Naive B cell (primary cell): Measurements from ENCODE around the gene PLXNA4. TPM values are rescaled to one million over a fixed set of nuclear protein-coding genes. Genes with fewer than 3 reads are reported as not detected.

Experiments
- ATAC-seq, 2 donors: fragments of 150-1000 bp; cut with Tn5 transposase; 2 replicates each; pipeline ENCODE4 v1.10.0; 2021; ENCODE audit warnings: low read depth in 2 of 2, mild to moderate bottlenecking in 2 of 2, moderate library complexity in 2 of 2
- DNase-seq: peaks from one replicate; pipeline ENCODE4 v3.0.0; 2022
- H3K27ac Mint-ChIP-seq, 6 donors: one replicate each; pipeline ENCODE4 v1.8.0; 2020 to 2022; ENCODE audit warnings: mild to moderate bottlenecking in 6 of 6, mixed read lengths in 6 of 6, moderate library complexity in 5 of 6, inconsistent platforms in 2 of 6
- H3K27me3 Mint-ChIP-seq, 3 donors: one replicate each; pipeline ENCODE4 v1.8.0; 2021 to 2022; ENCODE audit warnings: mixed read lengths in 3 of 3, mild to moderate bottlenecking in 1 of 3
- H3K36me3 Mint-ChIP-seq, 2 donors: one replicate each; pipeline ENCODE4 v1.8.0; 2020 to 2022; ENCODE audit warnings: mixed read lengths in 2 of 2, inconsistent platforms in 1 of 2, mild to moderate bottlenecking in 1 of 2
- H3K4me1 Mint-ChIP-seq, 3 donors: one replicate each; pipeline ENCODE4 v1.8.0; 2020 to 2022; ENCODE audit warnings: mixed read lengths in 3 of 3, inconsistent platforms in 1 of 3, mild to moderate bottlenecking in 1 of 3, moderate library complexity in 1 of 3
- H3K4me3 Mint-ChIP-seq, 8 donors: one replicate each; pipeline ENCODE4 v1.8.0; 2020 to 2022; ENCODE audit warnings: mild to moderate bottlenecking in 8 of 8, mixed read lengths in 8 of 8, moderate library complexity in 8 of 8, inconsistent platforms in 2 of 8
- H3K9me3 Mint-ChIP-seq, 7 donors: one replicate each; pipeline ENCODE4 v1.8.0; 2020 to 2022; ENCODE audit warnings: mixed read lengths in 7 of 7, mild to moderate bottlenecking in 5 of 7, inconsistent platforms in 2 of 7, moderate library complexity in 1 of 7
- polyA plus RNA-seq, 6 donors: library from polyadenylated mRNA; unstranded; fragments of 300-500 nt; fragmentation: Illumina TruSeq; gene quantifications; one replicate each; pipeline ENCODE4 v1.2.3, GENCODE V29; 2021; ENCODE audit warnings: low read depth in 6 of 6

PLXNA4 gene
- polyA plus RNA-seq, 6 donors from 2014 or later = not detected

GRCh38 chr7:132580277-132580676 is 4.0 kb upstream of the PLXNA4 start:
- Mint-ChIP-seq H3K36me3 (no peaks in the 10 kb centered on the region), H3K4me3 (no peak overlapping the region), H3K9me3 (peaks cover 0 to 1% (median 0%) of the 10 kb centered on the region in 7 donors), H3K4me1 (peaks cover 0 to 9% (median 8%) of the 10 kb centered on the region in 3 donors), H3K27me3 (peaks cover 41 to 67% (median 56%) of the 10 kb centered on the region in 3 donors), H3K27ac (no peak overlapping the region)
- ATAC-seq (no peak), DNase-seq (no peak)

- Mint-ChIP-seq H3K27me3 (peaks cover 44 to 69% (median 59%) of the 10 kb centered on the region in 3 donors), H3K4me3 (peak overlapping the region in 1 of 8 donors; percentile 10), H3K9me3 (peaks cover 0 to 1% (median 0%) of the 10 kb centered on the region in 7 donors), H3K4me1 (peaks cover 0 to 9% (median 8%) of the 10 kb centered on the region in 3 donors), H3K27ac (no peak overlapping the region), H3K36me3 (no peaks in the 10 kb centered on the region)
- ATAC-seq = no peak
- no peak for DNase-seq
These were observed 3.1 kb upstream of the PLXNA4 start for GRCh38 chr7:132579260-132579899.

GRCh38 chr7:132578826-132579225 is 2.6 kb upstream of the PLXNA4 start:
- no peak overlapping the region for H3K27ac Mint-ChIP-seq

GRCh38 chr7:132578050-132578370 is 1.7 kb upstream of the PLXNA4 start:
- no peak for ATAC-seq
- H3K4me1 Mint-ChIP-seq = peaks cover 0 to 9% (median 8%) of the 10 kb centered on the region in 3 donors
- H3K4me3 Mint-ChIP-seq = peak overlapping the region in 3 of 8 donors; percentile 3 to 61 (median 40)
- H3K9me3 Mint-ChIP-seq = no peaks in the 10 kb centered on the region
- no peak overlapping the region for H3K27ac Mint-ChIP-seq
- DNase-seq = no peak
- no peaks in the 10 kb centered on the region for H3K36me3 Mint-ChIP-seq
- H3K27me3 Mint-ChIP-seq = peaks cover 52 to 78% (median 73%) of the 10 kb centered on the region in 3 donors

More at GRCh38 chr7:132578826-132579225, 2.6 kb upstream of the PLXNA4 start:
- no peaks in the 10 kb centered on the region for H3K36me3 Mint-ChIP-seq
- H3K4me3 Mint-ChIP-seq = no peak overlapping the region
- peaks cover 48 to 74% (median 65%) of the 10 kb centered on the region in 3 donors for H3K27me3 Mint-ChIP-seq
- no peak for ATAC-seq
- no peak for DNase-seq
- no peaks in the 10 kb centered on the region for H3K9me3 Mint-ChIP-seq
- peaks cover 0 to 9% (median 8%) of the 10 kb centered on the region in 3 donors for H3K4me1 Mint-ChIP-seq

- no peak for ATAC-seq
- Mint-ChIP-seq H3K4me3 (peak overlapping the region in 3 of 8 donors; percentile 24 to 61 (median 40)), H3K4me1 (peaks cover 0 to 9% (median 8%) of the 10 kb centered on the region in 3 donors), H3K27me3 (peaks cover 58 to 82% (median 77%) of the 10 kb centered on the region in 3 donors), H3K27ac (no peak overlapping the region), H3K36me3 (no peaks in the 10 kb centered on the region), H3K9me3 (peaks cover 0 to 1% (median 0%) of the 10 kb centered on the region in 7 donors)
- DNase-seq = no peak
These were observed 1.2 kb upstream of the PLXNA4 start for GRCh38 chr7:132577206-132578049.

GRCh38 chr7:132576721-132577085 is 433 bp upstream of the PLXNA4 start:
- no peak for ATAC-seq
- H3K27me3 Mint-ChIP-seq = peaks cover 65 to 85% (median 77%) of the 10 kb centered on the region in 3 donors

GRCh38 chr7:132575419-132575981 is 770 bp downstream of the PLXNA4 start:
- Mint-ChIP-seq H3K27me3 (peaks cover 68 to 85% (median 84%) of the 10 kb centered on the region in 3 donors), H3K4me3 (peak overlapping the region in 2 of 8 donors; percentile 44 to 50), H3K27ac (no peak overlapping the region), H3K4me1 (peaks cover 0 to 9% (median 8%) of the 10 kb centered on the region in 3 donors), H3K36me3 (no peaks in the 10 kb centered on the region), H3K9me3 (peaks cover 0 to 3% (median 0%) of the 10 kb centered on the region in 7 donors)
- no peak for ATAC-seq
- no peak for DNase-seq

More at GRCh38 chr7:132576721-132577085, 433 bp upstream of the PLXNA4 start:
- Mint-ChIP-seq H3K4me3 (no peak overlapping the region), H3K36me3 (no peaks in the 10 kb centered on the region), H3K4me1 (peaks cover 0 to 9% (median 8%) of the 10 kb centered on the region in 3 donors), H3K27ac (no peak overlapping the region), H3K9me3 (peaks cover 0 to 3% (median 0%) of the 10 kb centered on the region in 7 donors)
- DNase-seq = no peak

- H3K4me3 Mint-ChIP-seq = no peak overlapping the region
- no peak for DNase-seq
- peaks cover 0 to 9% (median 8%) of the 10 kb centered on the region in 3 donors for H3K4me1 Mint-ChIP-seq
- no peak for ATAC-seq
- H3K9me3 Mint-ChIP-seq = peaks cover 0 to 3% (median 0%) of the 10 kb centered on the region in 7 donors
- no peak overlapping the region for H3K27ac Mint-ChIP-seq
- no peaks in the 10 kb centered on the region for H3K36me3 Mint-ChIP-seq
- peaks cover 64 to 85% (median 81%) of the 10 kb centered on the region in 3 donors for H3K27me3 Mint-ChIP-seq
These were observed 2.0 kb downstream of the PLXNA4 start for GRCh38 chr7:132574223-132574622.

- Mint-ChIP-seq H3K27me3 (peaks cover 60 to 85% (median 79%) of the 10 kb centered on the region in 3 donors), H3K4me1 (peaks cover 0 to 9% (median 8%) of the 10 kb centered on the region in 3 donors), H3K36me3 (no peaks in the 10 kb centered on the region), H3K4me3 (peak overlapping the region in 1 of 8 donors; percentile 48), H3K27ac (peak overlapping the region in 1 of 6 donors; percentile 50), H3K9me3 (peaks cover 0 to 3% (median 0%) of the 10 kb centered on the region in 7 donors)
- ATAC-seq = no peak
- no peak for DNase-seq
These were observed 2.9 kb downstream of the PLXNA4 start for GRCh38 chr7:132573251-132573955.

GRCh38 chr7:132572526-132572925 is 3.7 kb downstream of the PLXNA4 start:
- DNase-seq = no peak
- no peak overlapping the region for H3K27ac Mint-ChIP-seq
- H3K4me3 Mint-ChIP-seq = no peak overlapping the region
- no peaks in the 10 kb centered on the region for H3K36me3 Mint-ChIP-seq
- ATAC-seq = no peak
- H3K27me3 Mint-ChIP-seq = peaks cover 56 to 81% (median 79%) of the 10 kb centered on the region in 3 donors
- peaks cover 0 to 1% (median under 1%) of the 10 kb centered on the region in 3 donors for H3K4me1 Mint-ChIP-seq
- H3K9me3 Mint-ChIP-seq = peaks cover 0 to 3% (median 0%) of the 10 kb centered on the region in 7 donors

GRCh38 chr7:132571970-132572369 is 4.3 kb downstream of the PLXNA4 start:
- H3K27me3 Mint-ChIP-seq = peaks cover 59 to 82% (median 79%) of the 10 kb centered on the region in 3 donors
- ATAC-seq (no peak), DNase-seq (no peak)
- H3K4me1 Mint-ChIP-seq = no peaks in the 10 kb centered on the region
- H3K4me3 Mint-ChIP-seq = no peak overlapping the region
- H3K36me3 Mint-ChIP-seq = no peaks in the 10 kb centered on the region
- peaks cover 0 to 3% (median 0%) of the 10 kb centered on the region in 7 donors for H3K9me3 Mint-ChIP-seq
- H3K27ac Mint-ChIP-seq = no peak overlapping the region

- ATAC-seq = no peak
- H3K36me3 Mint-ChIP-seq = peaks cover 0 to 2% of the 10 kb centered on the region in 2 donors
- no peak overlapping the region for H3K27ac Mint-ChIP-seq
- no peak for DNase-seq
- H3K9me3 Mint-ChIP-seq = peaks cover 0 to 3% (median 0%) of the 10 kb centered on the region in 7 donors
- H3K4me3 Mint-ChIP-seq = no peak overlapping the region
- peaks cover 59 to 88% (median 83%) of the 10 kb centered on the region in 3 donors for H3K27me3 Mint-ChIP-seq
- H3K4me1 Mint-ChIP-seq = no peaks in the 10 kb centered on the region
These were observed 6.2 kb downstream of the PLXNA4 start for GRCh38 chr7:132569884-132570614.
